Measurements from ENCODE around the gene MTSS2. TPM values are rescaled to one million over a fixed set of nuclear protein-coding genes. Genes with fewer than 3 reads are reported as not detected.

Gene MTSS2
- polyA plus RNA-seq, 1 experiment, result 57.9 TPM

GRCh38 chr16:70725912-70726828 lies 40.3 kb upstream of the MTSS2 start:
- POLR2A ChIA-PET, result no interaction called here
- Histone ChIP-seq H3K27me3 (ENCODE audit: control insufficient read depth, insufficient read depth, low read length) (no peaks in the 10 kb centered on the region), H3K27ac (ENCODE audit: low read depth, low read length) (peak overlapping the region; percentile 75), H3K4me3 (ENCODE audit: low read depth, low read length) (no peak overlapping the region), H3K9me3 (ENCODE audit: control insufficient read depth, insufficient read depth, low read length) (no peaks in the 10 kb centered on the region; the same call in 1 of the 2 replicates)
- CTCF ChIA-PET, result interaction anchor here (1.1 to 1.7 kb wide), 2 partner anchors 11 to 12 kb away, joined by 3 to 9 read pairs; no protein-coding TSS in a partner anchor
- DNase-seq (ENCODE audit: low read depth, low spot score), result no peak
- TF ChIP-seq CTCF (IDR thresholded peaks at IDR 0.05; ENCODE audit: low read depth, low read length), result no peak

- CTCF ChIA-PET, result interaction anchor here (1.1 kb wide), 1 partner anchor 10 kb away, joined by 3 read pairs; no protein-coding TSS in a partner anchor
- H3K27ac ChIP-seq (ENCODE audit: low read depth, low read length), result peak overlapping the region; percentile 75
- POLR2A ChIA-PET, result no interaction called here
- H3K27me3 ChIP-seq (ENCODE audit: control insufficient read depth, insufficient read depth, low read length), result no peaks in the 10 kb centered on the region
- DNase-seq (ENCODE audit: low read depth, low spot score), result no peak
- no peak for TF ChIP-seq CTCF (IDR thresholded peaks at IDR 0.05; ENCODE audit: low read depth, low read length)
- H3K9me3 ChIP-seq (ENCODE audit: control insufficient read depth, insufficient read depth, low read length), result no peaks in the 10 kb centered on the region; the same call in 1 of the 2 replicates
- H3K4me3 ChIP-seq (ENCODE audit: low read depth, low read length), result no peak overlapping the region
Measured at GRCh38 chr16:70725024-70725911, 39.4 kb upstream of the MTSS2 start.

- H3K9me3 ChIP-seq (ENCODE audit: control insufficient read depth, insufficient read depth, low read length), result peaks cover 3% of the 10 kb centered on the region
- no peak overlapping the region for H3K27ac ChIP-seq (ENCODE audit: low read depth, low read length)
- ChIA-PET POLR2A (no interaction called here), CTCF (interaction anchor here (2.5 kb wide), 1 partner anchor 14 kb away, joined by 9 read pairs; no protein-coding TSS in a partner anchor)
- TF ChIP-seq CTCF (IDR thresholded peaks at IDR 0.05; ENCODE audit: low read depth, low read length), result no peak
- H3K4me3 ChIP-seq (ENCODE audit: low read depth, low read length), result no peak overlapping the region
- no peaks in the 10 kb centered on the region for H3K27me3 ChIP-seq (ENCODE audit: control insufficient read depth, insufficient read depth, low read length)
- no peak for DNase-seq (ENCODE audit: low read depth, low spot score)
Measured at GRCh38 chr16:70724146-70725023, 38.5 kb upstream of the MTSS2 start.

- ChIA-PET CTCF (interaction anchor here (2.5 kb wide), 1 partner anchor 15 kb away, joined by 9 read pairs; no protein-coding TSS in a partner anchor), POLR2A (no interaction called here)
- Histone ChIP-seq H3K9me3 (ENCODE audit: control insufficient read depth, insufficient read depth, low read length) (peaks cover 3% of the 10 kb centered on the region), H3K27ac (ENCODE audit: low read depth, low read length) (no peak overlapping the region), H3K27me3 (ENCODE audit: control insufficient read depth, insufficient read depth, low read length) (no peaks in the 10 kb centered on the region), H3K4me3 (ENCODE audit: low read depth, low read length) (no peak overlapping the region)
- TF ChIP-seq CTCF (IDR thresholded peaks at IDR 0.05; ENCODE audit: low read depth, low read length), result no peak
- DNase-seq (ENCODE audit: low read depth, low spot score), result no peak
Measured at GRCh38 chr16:70723740-70724145, 37.9 kb upstream of the MTSS2 start.

All from AG04450 (cell line).